Jurkat, Clone E6-1 (cell line): ENCODE measurements around the gene STARD13.

Experiments used
- DNase-seq: peaks from one replicate; pipeline ENCODE4 v3.0.0-alpha.2; 2011; ENCODE audit warnings: low read depth, low spot score
- H3K4me3 ChIP-seq: 2 replicates; pipeline ENCODE4 v1.5.1; 2011; ENCODE audit warnings: mild to moderate bottlenecking, low read length, control low read depth, moderate library complexity

Gene STARD13

GRCh38 chr13:33112766-33113165, 172.8 kb downstream of the STARD13 start:
- no peak overlapping the region for H3K4me3 ChIP-seq
- no peak for DNase-seq

DNA sequence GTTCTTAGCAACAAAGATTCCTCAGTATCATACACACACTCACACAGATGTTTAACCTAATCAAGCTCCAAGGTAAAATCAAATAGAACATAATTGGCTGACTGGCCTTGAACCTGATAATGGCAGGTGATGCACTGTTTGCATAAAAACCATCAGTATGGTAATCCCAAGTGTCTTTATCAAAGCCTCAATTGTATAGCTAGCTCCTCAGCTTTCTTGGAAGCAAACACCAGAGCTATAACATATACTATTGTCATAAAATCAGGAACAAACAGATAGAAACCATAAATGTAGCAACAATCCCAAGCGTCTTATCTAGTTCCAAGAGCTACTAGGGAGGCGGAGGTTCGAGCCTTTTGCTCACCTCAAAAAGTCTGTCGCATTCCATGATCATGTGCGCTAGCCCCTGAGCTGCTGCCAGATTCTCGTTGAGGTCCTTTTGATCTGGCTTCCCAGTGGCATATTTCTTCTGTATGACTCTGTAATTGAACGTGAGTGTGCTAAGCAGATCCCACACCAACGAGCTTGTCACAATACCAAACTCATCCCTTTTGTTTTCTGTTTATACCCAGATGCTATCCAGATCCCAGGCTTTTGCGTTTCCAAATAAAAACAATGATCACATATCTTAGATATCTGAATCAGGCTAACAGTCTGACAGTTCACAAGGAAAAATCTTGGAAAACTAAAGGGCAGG, 174.0 kb downstream of the STARD13 start:
- H3K4me3 ChIP-seq, result no peak overlapping the region
- no peak for DNase-seq

DNA sequence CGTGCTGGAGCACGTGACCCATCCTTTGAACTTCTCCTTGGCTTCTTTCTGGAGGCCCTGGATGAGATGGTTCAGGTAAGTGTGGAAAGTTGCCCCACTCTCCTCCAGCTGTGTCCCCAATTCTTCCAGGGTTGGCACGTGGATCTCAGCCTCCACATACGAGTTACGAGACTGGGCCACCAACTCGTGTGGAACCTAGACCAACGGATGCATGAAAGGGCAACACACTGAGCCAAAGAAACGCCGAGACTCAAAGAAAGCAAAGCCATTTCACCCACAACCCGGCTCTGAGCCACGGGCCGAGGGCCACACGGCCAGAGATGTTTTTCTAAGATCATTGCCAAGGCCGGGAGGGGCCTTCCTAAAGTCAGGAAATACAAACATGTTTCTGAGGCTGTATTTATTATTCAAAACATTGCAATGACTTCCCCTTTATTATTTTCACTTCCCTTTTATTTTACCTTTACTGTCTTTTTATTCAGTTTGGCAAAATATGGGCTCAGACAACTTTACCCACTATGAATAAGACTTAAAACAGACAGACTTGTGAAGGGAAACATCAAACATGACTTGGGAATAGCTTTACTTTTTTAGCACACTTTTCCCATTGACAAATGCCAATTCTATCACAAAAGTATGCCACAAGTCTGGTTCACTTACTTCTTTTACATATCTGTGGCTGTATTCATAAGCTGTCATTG, 174.7 kb downstream of the STARD13 start:
- no peak overlapping the region for H3K4me3 ChIP-seq
- no peak for DNase-seq

- DNase-seq, result no peak
- H3K4me3 ChIP-seq, result no peak overlapping the region
These were observed 175.2 kb downstream of the STARD13 start for GRCh38 chr13:33110386-33110712.

DNA sequence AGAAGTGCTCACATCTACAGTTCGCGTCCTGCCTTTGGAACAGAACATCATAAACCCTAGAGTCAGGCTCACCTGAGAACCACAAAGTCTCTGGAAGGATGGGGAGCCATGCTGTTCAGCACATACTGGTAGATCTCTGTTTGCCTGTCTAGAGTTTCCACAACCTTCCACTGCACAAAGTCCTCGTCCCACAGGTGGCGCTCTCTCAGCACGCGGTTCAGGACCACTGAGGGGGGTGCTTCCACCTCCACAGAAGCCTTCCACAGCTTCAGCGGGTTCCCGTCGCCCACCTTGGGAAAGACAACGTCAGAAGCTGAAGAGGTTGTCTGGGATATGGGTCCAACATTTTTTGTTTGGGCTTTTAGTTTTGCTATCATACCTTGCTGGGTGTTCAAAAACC, 175.8 kb downstream of the STARD13 start:
- no peak overlapping the region for H3K4me3 ChIP-seq
- DNase-seq, result no peak

DNA sequence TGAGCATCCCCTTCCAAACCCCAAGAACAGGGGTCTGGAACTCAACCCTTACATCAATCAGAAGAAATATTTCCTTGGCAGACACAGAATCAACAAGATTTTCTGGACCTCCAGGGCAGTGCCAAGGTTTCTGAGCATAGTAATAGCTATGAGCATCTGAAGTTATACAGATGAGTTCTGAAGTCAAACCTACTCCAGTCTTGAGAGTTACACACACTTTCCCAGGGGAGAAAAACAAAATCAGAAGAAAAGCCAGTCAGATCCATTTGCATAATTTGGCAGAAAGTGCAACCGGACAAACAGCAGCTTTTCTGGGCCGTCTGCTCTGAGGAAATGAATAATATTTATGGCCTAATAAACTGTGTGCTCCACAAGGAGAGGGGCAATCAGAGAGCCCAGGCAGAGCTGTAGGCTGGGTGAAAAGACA, 176.3 kb downstream of the STARD13 start:
- no peak for DNase-seq
- no peak overlapping the region for H3K4me3 ChIP-seq

GRCh38 chr13:33108620-33109019, 176.9 kb downstream of the STARD13 start:
- no peak overlapping the region for H3K4me3 ChIP-seq
- no peak for DNase-seq

DNA sequence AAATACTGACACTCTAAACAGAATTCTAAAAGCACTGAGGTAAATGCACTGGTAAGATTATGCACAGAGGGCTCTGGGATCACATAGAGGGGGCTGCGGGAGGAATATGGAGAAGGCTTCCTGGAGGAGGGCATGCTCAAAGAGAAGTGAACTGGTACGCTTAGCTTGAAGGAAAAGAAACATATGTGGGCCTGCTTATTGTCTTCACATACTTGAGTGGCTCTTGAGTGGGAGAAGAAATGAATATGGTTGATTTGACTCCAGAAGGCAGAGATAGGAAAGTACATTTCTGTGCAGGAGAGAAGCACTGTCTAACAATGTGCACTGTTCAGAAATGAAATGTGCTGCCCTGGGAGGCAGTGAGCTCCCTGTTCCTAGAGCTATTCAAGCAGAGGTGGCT, 178.2 kb downstream of the STARD13 start:
- no peak overlapping the region for H3K4me3 ChIP-seq
- no peak for DNase-seq

- no peak for DNase-seq
- H3K4me3 ChIP-seq, result no peak overlapping the region
These were observed 178.7 kb downstream of the STARD13 start for GRCh38 chr13:33106656-33107360.

DNA sequence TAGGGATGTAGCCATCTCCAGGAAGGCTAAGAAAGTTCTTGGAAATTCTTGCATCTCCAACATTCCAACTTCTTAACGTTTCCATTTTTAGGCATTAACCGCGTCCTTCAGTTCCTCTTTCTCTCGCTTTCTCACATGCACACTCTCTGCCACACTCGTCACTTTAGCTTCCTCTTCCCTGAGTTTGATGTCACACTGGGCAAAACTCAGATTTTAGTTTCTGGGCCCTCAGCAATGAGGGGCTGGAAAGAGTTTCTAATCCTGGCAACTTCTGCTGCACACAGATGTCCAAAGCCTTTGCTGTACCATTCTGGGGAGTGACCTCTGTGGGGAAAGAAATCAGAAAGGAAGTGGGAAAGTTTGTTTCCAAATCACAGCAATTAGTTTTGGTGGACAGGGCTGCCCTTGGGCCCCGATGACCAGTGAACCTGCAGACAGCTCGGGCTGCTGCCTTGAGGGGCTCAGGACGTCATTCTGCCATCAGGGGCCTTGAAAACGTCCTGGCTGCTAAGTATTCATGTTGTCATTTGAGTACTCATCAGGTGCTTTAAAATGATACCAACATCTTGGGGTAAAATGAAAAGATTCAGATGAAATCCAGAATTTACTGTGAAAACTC, 180.1 kb downstream of the STARD13 start:
- no peak for DNase-seq
- H3K4me3 ChIP-seq, result no peak overlapping the region

DNA sequence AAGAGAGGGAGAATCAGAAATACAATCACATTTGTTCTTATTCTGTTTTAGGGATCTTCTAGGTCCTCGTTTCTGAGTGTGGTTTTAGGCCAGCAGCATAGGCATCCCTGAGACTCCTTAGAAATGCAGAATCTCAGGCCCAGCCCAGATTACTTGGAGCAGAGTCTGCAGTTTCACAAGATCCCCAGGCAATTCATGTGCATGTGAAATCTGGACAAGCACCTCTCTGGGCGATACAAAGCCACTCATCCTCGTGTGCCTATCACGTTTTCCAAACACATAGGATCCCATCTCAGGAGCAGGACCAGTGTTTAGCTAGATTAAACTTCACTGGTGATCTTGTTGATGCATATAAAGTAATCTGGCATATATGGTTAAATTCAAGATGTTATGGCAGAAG, 182.1 kb downstream of the STARD13 start:
- H3K4me3 ChIP-seq, result no peak overlapping the region

GRCh38 chr13:33101835-33102234, 183.7 kb downstream of the STARD13 start:
- DNase-seq, result no peak
- H3K4me3 ChIP-seq, result no peak overlapping the region

More for the DNA sequence above, 182.1 kb downstream of the STARD13 start:
- DNase-seq, result no peak

DNA sequence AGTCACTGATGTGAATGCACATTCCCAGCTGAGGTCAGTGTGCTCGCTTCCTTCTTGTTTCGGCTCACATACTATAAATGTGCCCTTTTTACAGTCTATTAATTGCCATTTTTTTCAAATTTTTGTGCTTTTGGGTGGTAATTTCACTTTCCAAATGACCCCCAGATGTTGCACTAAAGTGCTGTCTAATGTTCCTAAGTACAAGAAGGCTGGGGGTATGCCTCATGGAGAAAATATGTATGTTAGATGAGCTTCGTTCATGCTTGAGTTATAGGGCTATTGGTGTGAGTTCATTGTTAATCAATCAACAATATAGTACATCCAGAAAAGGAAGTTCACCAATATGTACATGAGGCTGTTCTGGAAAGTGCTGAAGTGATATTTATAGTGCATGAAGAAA, 184.7 kb downstream of the STARD13 start:
- no peak overlapping the region for H3K4me3 ChIP-seq
- DNase-seq, result no peak

- no peak for DNase-seq
- no peak overlapping the region for H3K4me3 ChIP-seq
These were observed 185.7 kb downstream of the STARD13 start for GRCh38 chr13:33099860-33100259.

GRCh38 chr13:33096886-33097605, 188.5 kb downstream of the STARD13 start:
- no peak for DNase-seq
- H3K4me3 ChIP-seq, result no peak overlapping the region

DNA sequence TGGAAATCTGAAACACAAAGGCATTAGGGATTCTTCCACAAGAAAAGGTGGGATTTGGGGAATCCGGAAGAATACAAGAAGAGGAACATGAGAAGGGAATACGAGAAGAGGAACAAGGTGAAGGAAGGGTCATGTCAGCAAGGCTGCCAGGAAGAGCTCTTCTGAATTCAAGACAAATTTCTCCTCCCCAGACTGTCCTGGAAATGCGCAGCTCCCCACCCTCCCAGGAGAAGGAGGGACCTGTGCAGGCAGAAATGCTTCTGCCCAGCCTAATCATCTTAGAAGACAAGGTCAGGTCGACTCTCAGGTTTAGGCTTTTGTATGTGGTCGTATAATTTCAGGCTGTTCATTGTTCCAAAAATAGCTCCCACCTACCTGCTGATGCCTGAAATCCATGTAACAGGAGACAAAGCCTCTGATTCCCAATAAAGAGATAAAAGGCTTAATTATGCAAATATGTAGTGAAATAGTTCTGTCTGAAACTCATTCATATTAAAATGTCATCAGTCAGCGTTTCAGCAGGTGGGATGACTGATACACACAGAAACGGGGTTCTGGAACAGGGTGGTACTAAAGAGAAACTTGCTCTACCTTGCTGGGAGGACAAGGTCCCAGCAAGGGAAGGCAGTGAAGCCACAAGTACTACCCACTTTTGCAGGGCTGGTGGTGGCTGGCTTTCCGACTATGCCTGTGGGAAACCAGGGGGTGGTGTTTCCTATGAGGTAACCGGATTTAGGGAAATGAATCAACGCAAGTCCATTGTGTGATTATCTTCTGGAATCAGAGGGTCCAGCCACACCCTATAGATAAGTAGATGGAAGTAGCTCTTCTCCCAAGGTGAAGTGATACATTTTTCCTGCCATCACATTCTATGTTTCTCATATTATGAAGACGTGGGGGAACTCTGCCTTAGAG, 193.2 kb downstream of the STARD13 start:
- H3K4me3 ChIP-seq, result no peak overlapping the region
- no peak for DNase-seq

GRCh38 chr13:33091415-33091774, 194.2 kb downstream of the STARD13 start:
- H3K4me3 ChIP-seq, result no peak overlapping the region
- no peak for DNase-seq

GRCh38 chr13:33090755-33091414, 194.7 kb downstream of the STARD13 start:
- no peak for DNase-seq
- H3K4me3 ChIP-seq, result no peak overlapping the region
